Neural cell (in vitro differentiated cells): ENCODE measurements around the gene QKI. TPM values are rescaled to one million over a fixed set of nuclear protein-coding genes. Genes with fewer than 3 reads are reported as not detected.

Source experiments
- H2AFZ ChIP-seq: fragments of 200-600, 300-800 bp; sonication (generic), shearing (Covaris generic); 2 replicates; pipeline ENCODE4 v1.6.0; 2014; ENCODE audit warnings: low read depth, mild to moderate bottlenecking, antibody characterized with exemption, low read length, moderate library complexity
- H3F3A ChIP-seq: fragments of 200-600 bp; shearing (Covaris generic); 2 replicates; pipeline ENCODE4 v1.6.1; 2016; ENCODE audit warnings: mild to moderate bottlenecking, moderate library complexity, mixed read lengths, antibody characterized with exemption, low read length; ENCODE audit not compliant: insufficient read depth, poor library complexity, severe bottlenecking
- H3K27ac ChIP-seq: fragments of 200-600, 300-800 bp; sonication (generic), shearing (Covaris generic); 2 replicates; pipeline ENCODE4 v1.5.1; 2014; ENCODE audit warnings: mild to moderate bottlenecking, low read length, moderate library complexity
- H3K27me3 ChIP-seq: fragments of 300-800, 200-600 bp; sonication (generic), shearing (Covaris generic); 2 replicates; pipeline ENCODE4 v1.6.0; 2014; ENCODE audit warnings: mild to moderate bottlenecking, low read depth, low read length, moderate library complexity; ENCODE audit not compliant: insufficient read depth
- H3K36me3 ChIP-seq: fragments of 300-800, 200-600 bp; sonication (generic), shearing (Covaris generic); 2 replicates; pipeline ENCODE4 v1.5.1; 2014; ENCODE audit warnings: mild to moderate bottlenecking, antibody characterized with exemption, low read length, moderate library complexity; ENCODE audit not compliant: insufficient read depth
- H3K4me2 ChIP-seq: fragments of 300-800, 200-600 bp; sonication (generic), shearing (Covaris generic); 2 replicates; pipeline ENCODE4 v1.6.0; 2014; ENCODE audit warnings: mild to moderate bottlenecking, low read length
- H3K4me3 ChIP-seq: fragments of 300-800, 200-600 bp; sonication (generic), shearing (Covaris generic); 2 replicates; pipeline ENCODE4 v1.5.1; 2014; ENCODE audit warnings: mild to moderate bottlenecking, low read length, moderate library complexity
- H3K79me2 ChIP-seq: fragments of 200-600 bp; shearing (Covaris generic); replicated peaks from 2 replicates; pipeline ENCODE4 v1.6.0; 2014; ENCODE audit warnings: mild to moderate bottlenecking, low read length, moderate library complexity; ENCODE audit not compliant: insufficient read depth
- H3K9ac ChIP-seq: fragments of 300-800, 200-600 bp; sonication (generic), shearing (Covaris generic); 2 replicates; pipeline ENCODE4 v1.6.1; 2016; ENCODE audit warnings: mild to moderate bottlenecking, low read length, mixed read lengths
- H3K9me2 ChIP-seq: fragments of 200-600 bp; shearing (Covaris generic); 2 replicates; pipeline ENCODE4 v1.6.1; 2016; ENCODE audit warnings: mild to moderate bottlenecking, low read length, mixed read lengths; ENCODE audit not compliant: insufficient read depth
- H3K9me3 ChIP-seq: fragments of 200-600, 300-800 bp; sonication (generic), shearing (Covaris generic); 2 replicates; pipeline ENCODE4 v1.6.1; 2016; ENCODE audit warnings: mild to moderate bottlenecking, mixed run types, low read length, moderate library complexity, mixed read lengths
- H4K20me1 ChIP-seq: fragments of 200-600 bp; shearing (Covaris generic); 2 replicates; pipeline ENCODE4 v1.6.1; 2016; ENCODE audit warnings: mild to moderate bottlenecking, mixed run types; ENCODE audit not compliant: insufficient read depth
- CTCF ChIP-seq: fragments of 450-650 bp; IDR thresholded peaks from 2 replicates; pipeline ENCODE4 v1.5.1; 2014; ENCODE audit warnings: antibody characterized with exemption, mild to moderate bottlenecking, moderate library complexity; ENCODE audit not compliant: poor library complexity, severe bottlenecking
- EP300 ChIP-seq: fragments of 450-650 bp; conservative IDR thresholded peaks from 2 replicates; pipeline ENCODE4 v1.6.1; 2014; ENCODE audit warnings: antibody characterized with exemption, mild to moderate bottlenecking, moderate library complexity; ENCODE audit not compliant: poor library complexity, severe bottlenecking
- EZH2 ChIP-seq: fragments of 200-600, 300-800 bp; shearing (Covaris generic), sonication (generic); IDR thresholded peaks from 2 replicates; pipeline ENCODE4 v1.6.1; 2014; ENCODE audit warnings: antibody characterized with exemption, low read length, borderline replicate concordance, mild to moderate bottlenecking; ENCODE audit not compliant: insufficient read depth, poor library complexity, severe bottlenecking
- MXI1 ChIP-seq: fragments of 450-650 bp; conservative IDR thresholded peaks from 2 replicates; pipeline ENCODE4 v1.6.1; 2014; ENCODE audit warnings: antibody characterized with exemption, mild to moderate bottlenecking; ENCODE audit not compliant: poor library complexity, severe bottlenecking
- POLR2AphosphoS5 ChIP-seq: IDR thresholded peaks from 2 replicates; pipeline ENCODE4 v1.6.1; 2012
- RAD21 ChIP-seq: fragments of 450-650 bp; conservative IDR thresholded peaks from 2 replicates; pipeline ENCODE4 v1.6.1; 2014; ENCODE audit warnings: antibody characterized with exemption, mild to moderate bottlenecking, moderate library complexity
- SMC3 ChIP-seq: fragments of 450-650 bp; conservative IDR thresholded peaks from 2 replicates; pipeline ENCODE4 v1.6.1; 2014; ENCODE audit warnings: antibody characterized with exemption, mild to moderate bottlenecking, moderate library complexity; ENCODE audit not compliant: poor library complexity
- TAF1 ChIP-seq: IDR thresholded peaks from 2 replicates; pipeline ENCODE4 v1.6.1; 2012; ENCODE audit warnings: low read depth
- polyA plus RNA-seq: library from polyadenylated mRNA; depleted of rRNA; stranded (reverse); fragments of >200 nt; gene quantifications from 2 replicates; pipeline ENCODE4 v1.2.3, GENCODE V29; 2014
- TF ChIP-seq, protein P1 (sequence below): IDR thresholded peaks from 2 replicates; pipeline ENCODE4 v1.6.1; 2012; ENCODE audit warnings: borderline replicate concordance

QKI gene
- polyA plus RNA-seq, 1 donor from 2014 or later, result 39.0 TPM

- H3K27ac ChIP-seq, result no peak overlapping the region
- no peak overlapping the region for H3K9ac ChIP-seq
- peaks cover 4% of the 10 kb centered on the region for H4K20me1 ChIP-seq
- TF ChIP-seq TAF1, result no peak
- TF ChIP-seq POLR2AphosphoS5, result no peak
- TF ChIP-seq RAD21, result no peak
- TF ChIP-seq, protein P1, sequence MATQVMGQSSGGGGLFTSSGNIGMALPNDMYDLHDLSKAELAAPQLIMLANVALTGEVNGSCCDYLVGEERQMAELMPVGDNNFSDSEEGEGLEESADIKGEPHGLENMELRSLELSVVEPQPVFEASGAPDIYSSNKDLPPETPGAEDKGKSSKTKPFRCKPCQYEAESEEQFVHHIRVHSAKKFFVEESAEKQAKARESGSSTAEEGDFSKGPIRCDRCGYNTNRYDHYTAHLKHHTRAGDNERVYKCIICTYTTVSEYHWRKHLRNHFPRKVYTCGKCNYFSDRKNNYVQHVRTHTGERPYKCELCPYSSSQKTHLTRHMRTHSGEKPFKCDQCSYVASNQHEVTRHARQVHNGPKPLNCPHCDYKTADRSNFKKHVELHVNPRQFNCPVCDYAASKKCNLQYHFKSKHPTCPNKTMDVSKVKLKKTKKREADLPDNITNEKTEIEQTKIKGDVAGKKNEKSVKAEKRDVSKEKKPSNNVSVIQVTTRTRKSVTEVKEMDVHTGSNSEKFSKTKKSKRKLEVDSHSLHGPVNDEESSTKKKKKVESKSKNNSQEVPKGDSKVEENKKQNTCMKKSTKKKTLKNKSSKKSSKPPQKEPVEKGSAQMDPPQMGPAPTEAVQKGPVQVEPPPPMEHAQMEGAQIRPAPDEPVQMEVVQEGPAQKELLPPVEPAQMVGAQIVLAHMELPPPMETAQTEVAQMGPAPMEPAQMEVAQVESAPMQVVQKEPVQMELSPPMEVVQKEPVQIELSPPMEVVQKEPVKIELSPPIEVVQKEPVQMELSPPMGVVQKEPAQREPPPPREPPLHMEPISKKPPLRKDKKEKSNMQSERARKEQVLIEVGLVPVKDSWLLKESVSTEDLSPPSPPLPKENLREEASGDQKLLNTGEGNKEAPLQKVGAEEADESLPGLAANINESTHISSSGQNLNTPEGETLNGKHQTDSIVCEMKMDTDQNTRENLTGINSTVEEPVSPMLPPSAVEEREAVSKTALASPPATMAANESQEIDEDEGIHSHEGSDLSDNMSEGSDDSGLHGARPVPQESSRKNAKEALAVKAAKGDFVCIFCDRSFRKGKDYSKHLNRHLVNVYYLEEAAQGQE, result no peak
- H3K4me2 ChIP-seq, result no peak overlapping the region
- no peak overlapping the region for H3K4me3 ChIP-seq
- H3K9me3 ChIP-seq, result no peaks in the 10 kb centered on the region
- no peaks in the 10 kb centered on the region for H3K27me3 ChIP-seq
- H3F3A ChIP-seq, result peaks cover 3% of the 10 kb centered on the region
- peaks cover 98% of the 10 kb centered on the region for H3K79me2 ChIP-seq
- no peaks in the 10 kb centered on the region for H3K9me2 ChIP-seq
- no peak overlapping the region for H2AFZ ChIP-seq
- no peaks in the 10 kb centered on the region for H3K36me3 ChIP-seq
These were observed 112.8 kb downstream of the QKI start for GRCh38 chr6:163527291-163527690.

DNA sequence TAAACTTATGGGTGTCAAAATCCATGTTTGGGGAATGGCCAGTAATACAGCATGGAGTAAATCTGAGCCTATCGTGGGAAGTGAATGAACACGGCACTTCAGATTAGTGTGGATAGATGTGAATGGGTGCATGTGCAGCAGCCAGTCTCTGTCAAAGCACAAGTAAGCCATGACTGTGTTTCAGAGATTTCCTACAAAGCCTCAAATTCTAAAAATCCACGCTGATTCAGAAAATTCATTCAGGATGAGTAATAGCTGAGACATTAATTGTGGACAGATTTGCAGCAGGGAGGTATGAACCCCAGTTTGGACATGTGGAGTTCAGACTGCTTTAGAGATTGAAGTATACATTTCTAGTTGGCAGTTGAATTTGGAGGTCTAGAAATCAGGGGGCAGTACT, 115.1 kb downstream of the QKI start:
- Histone ChIP-seq H3K36me3 (no peaks in the 10 kb centered on the region), H3K9me3 (no peaks in the 10 kb centered on the region), H4K20me1 (peaks cover 4% of the 10 kb centered on the region), H3F3A (peaks cover 3% of the 10 kb centered on the region), H3K27me3 (no peaks in the 10 kb centered on the region), H3K79me2 (peaks cover 100% of the 10 kb centered on the region), H3K4me2 (no peak overlapping the region), H2AFZ (no peak overlapping the region), H3K9ac (no peak overlapping the region), H3K4me3 (no peak overlapping the region), H3K27ac (no peak overlapping the region), H3K9me2 (no peaks in the 10 kb centered on the region)
- TF ChIP-seq CTCF, result no peak
- TF ChIP-seq TAF1, result no peak
- TF ChIP-seq MXI1, result no peak
- TF ChIP-seq SMC3, result no peak
- TF ChIP-seq EZH2, result no peak
- TF ChIP-seq POLR2AphosphoS5, result no peak
- TF ChIP-seq, protein P1, result no peak
- no peak for TF ChIP-seq EP300
- no peak for TF ChIP-seq RAD21
